HG03103 (cell line): Measurements from ENCODE around the gene CEP164.

Experiments used
- ATAC-seq: cut with Tn5 transposase; IDR thresholded peaks from one replicate; pipeline ENCODE4 v1.9.1; 2021; ENCODE audit warnings: low read depth; ENCODE audit not compliant: unreplicated experiment

Gene CEP164

DNA sequence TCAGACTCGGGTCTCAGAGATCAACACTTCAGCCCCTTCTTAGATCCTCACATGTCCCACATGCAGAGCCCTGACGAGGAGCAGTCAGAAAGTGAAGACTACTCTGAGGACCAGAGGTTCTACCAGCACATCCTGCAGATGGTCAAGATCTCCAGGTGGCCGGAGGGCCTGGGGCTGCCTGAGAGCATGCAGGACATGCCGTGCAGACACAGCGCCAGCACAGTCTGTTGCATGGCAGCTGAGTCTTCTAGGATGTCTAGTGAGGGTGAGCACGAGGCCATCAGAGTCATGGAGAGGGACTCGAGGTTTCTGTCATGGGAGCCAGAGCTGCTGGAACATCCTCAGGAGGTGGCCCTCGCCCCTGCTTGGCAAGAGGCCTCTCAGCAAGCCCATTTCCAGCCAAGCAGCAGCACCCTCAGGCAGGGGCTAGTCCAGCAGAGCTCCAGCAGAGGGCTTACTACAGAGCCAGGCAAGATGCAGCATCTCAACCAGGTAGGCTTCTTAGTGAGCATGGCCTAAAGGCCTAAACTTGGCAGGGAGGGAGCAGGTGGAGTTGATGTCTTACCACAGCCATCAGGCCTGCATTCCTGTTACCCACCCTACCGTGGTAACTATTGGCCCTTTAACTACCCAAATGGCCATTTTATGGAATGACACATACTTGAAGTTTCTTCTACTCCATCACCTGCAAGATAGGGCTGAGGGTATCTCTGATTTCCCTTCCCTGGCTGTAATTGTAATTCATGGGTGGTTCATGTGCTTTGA lies 28.7 kb downstream of the CEP164 start:
- ATAC-seq: no peak

DNA sequence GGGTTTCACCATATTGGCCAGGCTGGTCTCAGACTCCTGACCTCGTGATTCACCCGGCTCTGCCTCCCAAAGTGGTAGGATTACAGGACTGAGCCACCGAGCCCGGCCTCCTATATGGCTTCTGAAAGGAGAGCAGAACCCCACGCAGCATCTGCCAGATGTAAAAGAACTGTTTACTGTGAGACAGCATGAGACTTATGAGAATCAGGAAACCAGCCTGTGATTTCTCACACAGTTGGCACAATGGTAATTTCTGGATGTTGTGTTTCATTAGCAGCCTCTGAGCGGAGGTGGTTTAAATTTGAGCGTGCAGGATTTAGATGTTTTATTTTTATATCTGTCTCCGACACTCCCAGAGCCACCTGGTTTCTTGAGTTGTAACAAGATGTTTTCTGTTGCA lies 33.8 kb downstream of the CEP164 start:
- ATAC-seq: no peak

DNA sequence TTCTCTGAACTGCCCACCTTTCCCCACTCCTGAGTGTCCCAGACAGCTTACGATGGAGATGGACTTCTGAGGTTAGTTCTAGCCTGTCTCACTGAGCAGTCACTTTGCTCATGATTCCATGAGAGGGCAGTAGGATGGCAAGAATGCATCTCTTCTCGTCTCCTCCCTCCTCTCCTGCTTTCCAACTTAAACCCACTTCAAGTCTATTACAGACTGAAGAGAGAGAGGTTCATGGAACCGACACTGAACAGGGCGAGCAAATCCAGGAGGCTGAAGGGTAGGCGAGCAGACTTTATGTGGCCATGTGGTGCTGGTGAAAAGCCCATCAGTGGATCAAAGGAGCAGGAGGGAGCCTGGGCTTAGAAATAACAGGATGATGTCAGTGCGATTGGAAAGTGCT lies 38.6 kb downstream of the CEP164 start:
- ATAC-seq: no peak

DNA sequence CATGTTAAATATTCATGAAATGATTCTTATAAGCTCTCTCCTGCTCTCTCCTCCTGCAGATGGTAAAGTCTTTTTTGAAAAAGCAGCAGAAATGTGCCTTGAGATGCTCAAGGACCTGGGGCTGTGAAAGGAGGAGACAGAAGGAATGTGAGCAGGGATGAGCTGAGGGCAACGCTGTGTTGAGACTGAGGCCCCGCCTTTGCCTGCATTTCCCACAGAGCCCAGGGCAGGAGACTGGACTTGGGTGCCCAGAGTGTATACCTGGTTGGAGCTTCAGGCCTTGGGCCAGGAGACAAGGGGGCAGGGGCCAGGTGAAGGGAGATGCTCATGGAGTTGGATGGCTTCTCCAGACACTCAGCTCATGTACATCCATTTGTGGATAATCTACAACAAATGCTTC lies 39.2 kb downstream of the CEP164 start:
- ATAC-seq: no peak

DNA sequence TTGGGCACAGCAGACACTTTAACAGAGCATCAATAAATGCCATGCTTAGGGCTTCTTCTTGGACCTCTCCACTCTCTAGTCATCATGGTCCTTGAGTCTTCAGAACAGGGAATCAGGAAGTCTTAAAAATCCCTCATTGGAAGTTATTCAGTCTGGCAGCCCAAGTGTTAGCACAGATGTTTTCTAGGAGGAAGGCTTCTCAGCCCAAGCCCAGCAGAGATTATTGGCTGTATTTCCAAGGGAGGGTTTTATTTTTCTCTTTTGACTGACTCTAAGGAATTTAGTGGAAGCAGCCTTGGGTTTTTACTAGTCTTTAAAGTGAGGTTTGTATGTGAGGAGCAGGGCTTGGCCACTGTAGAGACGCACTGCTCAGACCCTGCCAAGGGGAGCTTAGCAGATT lies 41.9 kb downstream of the CEP164 start:
- ATAC-seq: no peak

DNA sequence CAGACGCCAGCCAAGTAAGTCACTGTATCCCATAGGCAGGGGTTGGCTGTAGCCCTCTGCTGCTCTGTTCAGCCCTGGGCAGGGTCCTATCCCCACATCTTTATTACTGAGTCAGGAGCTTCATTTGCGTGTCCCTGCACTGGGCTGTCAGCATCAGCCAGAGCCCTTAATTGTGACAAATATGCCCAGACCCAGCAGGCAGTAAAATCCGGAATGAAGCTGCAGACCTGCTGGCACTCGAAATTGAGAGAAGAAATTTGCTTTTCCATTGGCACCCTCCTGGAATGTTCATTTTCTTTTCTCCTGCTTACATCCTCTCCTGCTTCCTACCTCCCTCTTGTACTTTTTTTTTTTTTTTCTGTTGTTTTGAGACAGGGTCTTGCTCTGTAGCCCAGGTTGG lies 43.8 kb downstream of the CEP164 start:
- no peak for ATAC-seq

DNA sequence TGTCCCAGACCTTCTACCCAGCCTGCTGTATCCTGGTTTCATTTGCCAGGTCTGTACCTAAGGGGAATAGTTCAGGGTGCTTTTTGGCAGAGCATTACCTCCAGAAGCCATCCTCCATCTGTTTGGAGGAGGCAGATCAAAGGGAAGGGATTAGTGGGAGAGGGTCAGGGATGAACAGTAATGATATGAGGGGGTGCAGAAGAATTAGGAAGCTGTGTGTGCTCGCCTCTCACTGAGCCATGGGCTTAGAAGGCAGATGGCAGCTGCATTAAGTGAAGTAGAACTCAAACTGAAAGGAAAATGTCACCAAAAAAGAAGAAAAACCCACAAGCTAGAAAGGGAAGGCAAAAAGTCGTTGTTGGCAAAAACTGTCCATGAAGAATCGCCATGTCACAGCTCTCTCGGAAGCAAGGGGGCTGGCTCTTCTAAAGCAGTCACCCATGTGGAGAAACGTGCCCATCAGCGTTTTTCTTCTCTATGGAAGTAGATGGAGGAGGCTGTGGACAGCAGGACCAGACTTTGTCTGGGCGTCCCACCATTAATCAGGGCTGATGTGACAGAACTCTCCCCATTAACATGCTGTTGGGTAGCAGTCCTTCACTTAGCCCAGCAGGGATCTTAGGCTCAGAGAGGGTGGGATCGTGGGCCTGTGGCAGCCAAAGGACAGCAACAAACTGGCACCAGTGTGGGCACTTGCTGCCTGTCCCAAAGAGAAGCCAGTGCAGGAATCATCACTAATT lies 46.8 kb downstream of the CEP164 start:
- no peak for ATAC-seq

DNA sequence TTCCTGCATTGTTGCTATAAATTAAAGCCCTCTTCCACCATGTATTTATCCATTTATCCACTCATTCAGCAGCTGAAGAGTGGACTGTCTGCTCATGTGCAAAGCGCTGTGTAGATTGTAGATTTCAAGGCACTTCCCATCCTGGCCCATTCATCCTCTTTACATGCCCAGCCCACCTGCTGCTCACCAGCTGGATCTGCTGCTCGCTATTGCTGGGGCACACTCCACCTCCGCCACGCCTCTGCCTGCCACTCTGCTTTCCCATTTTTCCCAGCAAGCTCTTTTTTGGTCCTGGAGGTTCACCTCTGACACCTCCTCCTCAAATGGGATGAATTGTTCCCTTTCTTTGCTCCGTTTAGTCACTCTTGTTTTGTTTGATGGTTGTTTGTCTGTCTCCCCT lies 48.3 kb downstream of the CEP164 start:
- no peak for ATAC-seq

DNA sequence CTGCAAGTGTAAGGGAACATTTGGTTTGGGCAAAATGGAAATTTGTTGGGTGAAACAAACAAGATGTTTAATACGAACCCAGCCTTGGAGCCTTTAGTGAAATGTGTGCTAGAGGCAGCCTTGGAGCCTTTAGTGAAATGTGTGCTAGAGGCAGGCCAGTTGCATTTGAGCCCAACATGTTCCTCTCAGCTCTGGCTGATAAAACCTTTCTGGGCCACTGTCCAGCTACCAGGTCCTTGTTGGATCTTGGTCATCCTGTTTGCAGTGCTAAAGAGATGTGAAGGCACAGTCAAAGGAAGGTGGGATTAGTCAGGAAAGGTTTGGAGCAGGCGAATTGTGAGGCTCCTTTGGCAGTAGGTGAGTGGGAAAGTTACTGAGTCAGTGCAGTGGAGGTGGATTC lies 48.9 kb downstream of the CEP164 start:
- ATAC-seq: no peak

DNA sequence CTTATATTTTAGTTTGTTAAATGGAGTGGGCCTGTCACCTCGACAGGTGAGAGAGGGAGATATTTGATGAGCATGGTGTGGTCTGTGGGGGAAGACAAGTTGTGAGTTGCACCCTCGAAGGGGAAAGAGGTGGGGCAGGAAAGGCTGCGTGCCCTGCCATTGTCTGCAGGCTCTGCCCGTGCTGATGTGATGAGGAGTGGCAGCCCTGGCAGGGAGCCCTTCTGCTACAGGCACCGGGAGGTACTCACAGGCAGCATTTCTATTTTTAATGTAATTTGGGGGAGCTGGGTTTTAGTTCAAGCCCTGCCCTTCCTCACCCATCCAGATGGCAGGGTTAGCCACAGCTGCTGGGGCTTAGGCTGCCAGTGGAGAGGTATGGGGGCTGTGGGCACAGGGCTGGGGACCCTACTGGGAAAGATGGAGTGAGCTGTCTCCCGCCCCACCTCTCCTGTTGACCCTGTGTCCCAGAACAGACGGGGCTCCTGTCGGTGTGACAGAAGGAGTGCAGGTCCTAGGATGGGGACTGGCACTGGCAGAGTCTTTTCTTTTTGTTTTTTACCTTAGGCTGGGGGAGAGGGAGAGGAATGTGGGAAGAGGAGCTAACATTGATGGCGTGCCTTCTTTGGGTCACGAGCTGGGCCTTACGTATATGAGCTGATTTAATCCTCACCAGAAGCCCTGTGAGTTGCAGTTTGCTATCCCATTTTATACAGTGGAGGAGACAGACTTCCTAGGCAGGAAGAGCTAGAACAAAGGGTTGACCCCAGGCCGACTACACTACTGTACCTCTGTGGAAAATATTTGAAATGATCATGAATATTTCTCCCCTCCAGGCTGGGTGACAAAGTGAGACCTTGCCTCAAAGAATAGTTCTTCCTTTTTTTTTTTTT lies 51.6 kb downstream of the CEP164 start:
- ATAC-seq: no peak

DNA sequence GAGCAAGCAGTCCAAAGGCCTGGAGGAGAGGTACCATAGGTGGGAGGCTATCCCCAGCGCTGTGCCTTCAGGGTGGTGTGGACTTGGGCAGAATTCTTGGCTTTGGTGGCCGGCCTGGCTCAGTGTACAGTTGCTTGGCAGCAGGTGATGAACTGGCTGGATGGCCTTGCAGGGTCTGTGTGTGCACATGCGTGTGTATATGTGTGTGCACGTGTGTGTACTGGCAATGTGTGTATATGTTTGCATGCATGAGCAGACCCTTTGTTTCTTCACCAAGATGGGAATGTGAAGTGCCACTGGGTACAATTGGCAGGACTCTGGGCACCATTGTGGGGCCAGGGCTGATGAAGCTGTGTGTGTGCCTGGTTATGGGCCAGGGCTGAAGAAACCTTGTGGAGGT lies 53.0 kb downstream of the CEP164 start:
- no peak for ATAC-seq

DNA sequence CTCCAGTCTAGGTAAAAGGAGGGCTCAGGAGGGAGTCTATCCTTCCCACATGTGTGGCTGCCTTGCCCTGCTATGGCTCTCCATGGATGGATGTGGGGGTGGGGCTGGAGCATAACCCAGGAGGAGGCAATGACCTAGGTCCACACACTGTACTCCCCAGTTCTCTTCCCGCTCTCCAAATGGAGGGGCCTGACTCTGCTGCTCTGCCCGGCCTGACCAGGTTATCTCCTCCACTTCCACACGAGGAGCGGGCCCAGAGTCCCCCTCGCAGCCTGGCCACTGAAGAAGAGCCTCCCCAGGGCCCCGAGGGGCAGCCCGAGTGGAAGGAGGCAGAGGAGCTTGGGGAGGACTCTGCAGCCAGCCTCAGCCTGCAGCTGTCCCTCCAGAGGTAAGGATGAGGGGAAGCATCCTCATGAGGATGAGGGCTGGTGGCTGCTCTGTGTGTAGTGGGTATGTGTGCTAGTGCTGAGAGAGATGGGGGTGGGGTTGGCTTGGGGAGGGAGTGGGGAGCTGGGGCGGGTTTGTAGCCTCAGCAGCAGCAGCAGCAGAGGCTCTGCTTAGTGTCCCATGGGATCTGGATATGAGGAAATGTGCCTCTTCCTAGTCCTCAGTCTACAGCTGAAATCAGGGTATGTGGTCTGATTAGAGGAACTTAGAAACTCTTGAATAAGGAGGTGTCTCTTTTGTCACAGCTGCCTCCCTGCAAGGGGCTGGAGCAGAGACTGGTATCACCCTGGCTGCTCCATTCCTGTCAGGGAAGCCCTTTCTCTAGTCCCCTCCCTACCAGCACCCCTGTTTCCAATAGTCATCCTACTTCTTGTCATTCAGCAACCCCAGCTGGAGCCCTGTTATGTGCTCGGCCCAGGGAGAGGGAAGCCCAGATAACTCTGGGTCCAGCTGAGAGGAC lies 54.1 kb downstream of the CEP164 start:
- ATAC-seq: no peak

DNA sequence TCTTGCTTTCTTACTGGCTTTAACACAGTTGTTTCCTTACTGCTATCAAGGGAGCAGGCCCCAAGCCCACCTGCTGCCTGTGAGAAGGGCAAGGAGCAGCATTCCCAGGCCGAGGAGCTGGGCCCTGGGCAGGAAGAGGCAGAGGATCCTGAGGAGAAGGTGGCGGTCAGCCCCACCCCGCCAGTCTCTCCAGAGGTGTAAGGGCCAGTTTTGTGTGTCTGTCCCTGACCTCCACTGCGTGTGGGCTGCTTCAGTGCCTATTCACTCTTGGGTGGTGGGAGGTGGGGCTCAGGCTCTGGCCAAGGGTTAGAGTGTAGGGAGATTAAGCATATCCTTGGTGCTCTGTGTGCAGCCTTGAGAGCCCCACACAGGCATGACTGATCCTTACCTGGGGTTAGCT lies 55.1 kb downstream of the CEP164 start:
- no peak for ATAC-seq

DNA sequence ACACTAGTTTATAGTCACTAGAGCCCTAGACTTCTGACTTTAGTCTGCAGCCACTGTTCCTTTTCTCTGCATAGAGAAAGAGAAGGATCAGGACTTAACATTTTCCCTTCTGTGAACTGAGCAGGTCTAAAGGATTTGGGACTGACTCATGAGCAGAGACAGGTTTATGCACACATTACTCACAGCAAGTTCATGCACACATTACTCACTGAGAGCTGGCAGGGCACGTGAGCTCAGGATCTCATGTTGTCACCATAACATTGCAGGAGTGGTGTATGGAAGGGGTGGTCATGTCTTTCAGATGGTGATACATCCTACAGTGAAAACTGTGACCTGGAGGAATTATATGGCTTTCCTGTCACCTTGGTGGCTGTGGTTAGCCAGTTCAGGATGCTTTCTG lies 56.4 kb downstream of the CEP164 start:
- ATAC-seq: no peak

DNA sequence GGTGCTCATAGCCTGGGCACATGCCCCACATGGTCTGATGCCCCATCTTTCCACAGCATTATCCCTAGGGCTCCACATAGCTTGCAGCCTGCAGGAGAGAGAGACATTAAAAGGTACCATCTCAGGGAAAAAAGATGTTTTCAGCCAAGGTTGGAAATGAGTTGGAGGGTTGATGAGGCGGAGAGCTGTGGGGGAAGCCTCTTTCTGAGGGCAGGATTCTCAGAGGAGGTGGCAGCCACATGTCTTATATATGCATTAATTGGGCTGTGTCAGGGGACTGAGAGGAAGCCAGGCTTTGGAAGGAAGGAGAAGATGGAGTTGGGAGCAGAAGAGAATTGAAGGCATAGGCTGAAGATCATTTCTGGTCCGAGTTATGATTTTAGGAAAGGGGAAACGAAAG lies 57.8 kb downstream of the CEP164 start:
- ATAC-seq: no peak

DNA sequence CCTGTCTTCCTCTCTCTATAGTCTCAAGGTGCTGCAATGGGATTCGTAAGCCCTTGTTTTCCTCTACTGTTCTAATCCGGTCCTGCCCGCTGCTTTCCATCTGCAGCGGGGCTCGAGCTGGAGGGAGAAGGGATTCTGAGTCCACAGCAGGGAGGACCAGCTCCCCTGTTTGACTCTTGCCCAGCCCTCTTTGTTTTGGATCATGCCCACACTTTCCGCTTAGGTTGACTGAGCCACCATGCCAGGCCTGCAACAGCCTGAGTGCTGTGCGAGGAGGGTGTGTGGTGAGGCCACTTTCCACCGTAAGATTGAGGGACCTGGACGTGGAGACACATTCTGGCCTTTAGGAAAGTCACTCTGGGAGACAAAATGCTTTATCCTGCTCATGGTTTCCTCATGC lies 58.3 kb downstream of the CEP164 start:
- ATAC-seq: no peak

DNA sequence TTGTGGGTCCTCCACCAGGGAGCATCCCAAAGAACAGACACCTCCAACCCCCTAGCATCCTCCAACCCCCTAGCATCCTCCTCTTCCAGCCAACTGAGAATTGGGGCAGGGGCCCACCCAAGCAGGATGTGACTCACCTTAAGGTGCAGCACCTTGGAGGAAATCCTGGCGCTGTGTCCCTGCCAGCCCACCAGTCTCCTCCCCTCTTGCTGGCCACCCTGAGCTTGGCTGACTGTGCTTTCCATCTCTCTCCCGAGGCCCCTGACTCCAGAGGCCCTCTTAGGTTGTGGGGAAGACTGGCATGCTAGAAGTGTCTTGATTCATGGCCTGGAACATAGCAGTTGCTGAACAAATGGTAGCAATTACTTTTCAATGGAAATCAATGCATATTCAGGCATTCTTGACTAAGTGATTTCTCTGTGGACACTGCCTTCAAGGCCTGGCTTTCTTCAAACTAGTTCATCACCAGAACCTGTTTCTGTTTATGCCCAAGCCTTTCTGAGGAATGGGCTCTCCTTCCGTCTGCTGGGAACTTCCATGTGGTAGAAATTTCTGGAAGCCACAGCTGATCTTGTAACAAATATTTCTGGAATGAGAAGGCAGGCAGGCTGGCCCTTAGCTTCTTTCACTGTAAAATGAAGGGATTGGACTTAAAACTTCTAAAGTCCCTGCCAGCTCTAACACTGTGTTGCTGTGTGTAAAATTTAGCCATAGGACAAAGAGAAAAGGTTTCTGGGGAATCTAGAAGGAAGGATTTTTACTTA lies 60.5 kb downstream of the CEP164 start:
- no peak for ATAC-seq

DNA sequence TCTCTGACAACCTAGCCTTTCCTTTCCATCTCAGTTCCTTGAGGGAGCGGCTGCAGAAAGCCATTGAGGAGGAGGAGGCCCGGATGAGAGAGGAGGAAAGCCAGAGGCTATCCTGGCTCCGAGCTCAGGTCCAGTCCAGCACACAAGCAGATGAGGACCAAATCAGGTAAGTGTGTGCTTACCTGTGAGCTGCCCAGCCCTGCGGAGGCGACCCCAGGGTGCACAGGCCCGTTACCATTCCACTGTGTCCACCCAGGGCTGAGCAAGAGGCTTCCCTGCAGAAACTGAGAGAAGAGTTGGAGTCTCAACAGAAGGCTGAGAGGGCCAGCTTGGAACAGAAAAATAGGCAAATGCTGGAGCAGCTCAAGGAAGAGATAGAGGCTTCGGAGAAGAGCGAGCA lies 63.1 kb downstream of the CEP164 start:
- no peak for ATAC-seq

DNA sequence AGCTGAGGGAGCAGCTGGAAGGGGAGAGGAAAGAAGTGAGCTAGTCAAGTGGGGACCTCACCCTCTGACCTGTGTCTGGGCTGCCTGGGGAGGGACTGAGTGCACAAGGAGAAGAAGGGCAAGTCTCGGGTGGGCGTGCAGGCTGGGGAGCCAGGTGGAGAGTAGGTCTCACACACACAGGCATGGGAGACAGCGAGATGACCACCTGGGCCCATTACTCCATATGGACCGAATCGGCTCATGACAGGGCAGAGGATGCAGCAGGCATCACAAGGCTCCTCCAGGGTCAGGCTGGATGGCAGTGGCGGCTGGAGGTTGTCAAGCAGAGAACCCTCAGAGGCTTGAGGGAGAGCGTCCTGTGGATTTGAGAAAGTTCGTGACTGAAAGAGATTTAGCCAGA lies 63.5 kb downstream of the CEP164 start:
- ATAC-seq: no peak
